ENCODE measurements around the gene MROH8. TPM values are rescaled to one million over a fixed set of nuclear protein-coding genes. Genes with fewer than 3 reads are reported as not detected.
A peak's percentile ranks its signal among the peaks of the same experiment; 100 is the strongest.

MROH8 gene
- polyA plus RNA-seq, 1 of the 3 experiments (the other 2 are of a cell fraction) = 3.5 TPM

DNA sequence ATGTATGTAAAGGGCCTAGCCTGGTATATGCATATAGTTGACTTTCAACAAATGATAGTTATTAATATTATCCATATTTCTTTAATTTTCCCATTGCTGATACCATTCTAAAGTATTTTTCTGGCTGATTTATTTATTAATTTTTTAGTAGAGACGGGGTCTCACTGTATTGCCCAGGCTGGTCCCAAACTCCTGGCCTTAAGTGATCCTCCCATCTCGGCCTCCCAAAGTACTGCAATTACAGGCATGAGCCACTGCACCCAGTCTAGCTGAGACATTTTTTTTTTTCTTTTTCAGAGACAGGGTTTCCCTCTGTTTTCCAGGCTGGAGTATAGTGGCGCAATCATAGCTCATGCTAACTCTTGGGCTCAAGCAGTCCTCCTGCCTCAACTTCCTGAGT is 29.8 kb upstream of the MROH8 start:
- no peak overlapping the region for H3K9ac ChIP-seq
- H3K4me3 ChIP-seq (ENCODE audit: low read depth in 2 of 2, low read length in 1 of 2) = no peak overlapping the region
- no peaks in the 10 kb centered on the region for H3K9me2 ChIP-seq
- H3K4me2 ChIP-seq = no peak overlapping the region
- peaks cover 60 to 85% of the 10 kb centered on the region in 2 experiments for H3K36me3 ChIP-seq (replicated peaks in 1 of 2; ENCODE audit: control insufficient read depth in 1 of 2, insufficient read depth in 2 of 2, low read length in 1 of 2)
- no peak overlapping the region for H3K27ac ChIP-seq (ENCODE audit: low read depth in 2 of 2, low read length in 1 of 2)
- H3K9me3 ChIP-seq = no peaks in the 10 kb centered on the region
- TF ChIP-seq TCF12 (IDR thresholded peaks at IDR 0.05) (no peak), JUND (IDR thresholded peaks at IDR 0.05) (no peak), RXRA (IDR thresholded peaks at IDR 0.05; ENCODE audit: borderline replicate concordance, low read depth) (no peak), TEAD4 (IDR thresholded peaks at IDR 0.05; ENCODE audit: borderline replicate concordance, insufficient read depth) (no peak), GATA2 (CRISPR knock-in tag; IDR thresholded peaks at IDR 0.05) (no peak), MXI1 (IDR thresholded peaks at IDR 0.05; ENCODE audit: low read depth, low read length) (no peak), EZH2phosphoT487 (IDR thresholded peaks at IDR 0.05; ENCODE audit: borderline replicate concordance, low read depth) (no peak), RFX5 (IDR thresholded peaks at IDR 0.05; ENCODE audit: low read length) (no peak)
- WGBS (ENCODE audit: low lambda C conversion rate) = 95% methylated on average over 3 of the region's 3 CpGs
- H2AFZ ChIP-seq (ENCODE audit: low read depth) = no peak overlapping the region
- ChIA-PET CTCF (interaction anchor here (1.1 to 1.2 kb wide), 2 partner anchors 14 to 17 kb away, joined by 3 to 4 read pairs; no protein-coding TSS in a partner anchor), POLR2A (no interaction called here)
- DNase-seq = no peak
- no peaks in the 10 kb centered on the region for H4K20me1 ChIP-seq (ENCODE audit: insufficient read depth)
- H3K4me1 ChIP-seq (ENCODE audit: control insufficient read depth in 1 of 2, insufficient read depth in 2 of 2, low read depth in 1 of 2, low read length in 1 of 2) = peaks cover 0 to 5% of the 10 kb centered on the region in 2 experiments; a peak in 1 of 4 replicates
- H3F3A ChIP-seq (replicated peaks; ENCODE audit: insufficient read depth) = peaks cover 13% of the 10 kb centered on the region
- no peaks in the 10 kb centered on the region for H3K27me3 ChIP-seq (ENCODE audit: insufficient read depth)
- H3K79me2 ChIP-seq (ENCODE audit: insufficient read depth) = peaks cover 8% of the 10 kb centered on the region; the same call in 1 of the 2 replicates

DNA sequence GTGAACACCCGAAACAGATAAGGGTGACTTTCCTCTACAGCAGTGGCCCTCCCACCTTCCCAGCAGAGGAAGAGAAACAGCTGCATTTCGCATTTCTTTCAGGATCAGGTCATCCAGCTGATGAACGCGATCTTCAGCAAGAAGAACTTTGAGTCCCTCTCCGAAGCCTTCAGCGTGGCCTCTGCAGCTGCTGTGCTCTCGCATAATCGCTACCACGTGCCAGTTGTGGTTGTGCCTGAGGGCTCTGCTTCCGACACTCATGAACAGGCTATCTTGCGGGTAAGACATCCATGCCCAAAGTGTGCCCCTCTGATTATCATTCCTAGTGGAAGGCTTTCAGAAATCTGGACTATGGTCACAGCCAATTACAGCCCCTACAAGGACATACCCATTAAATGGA is 27.8 kb upstream of the MROH8 start:
- peak overlapping the region in 1 of 2 experiments; percentile 23; a peak in 1 of 4 replicates for H3K27ac ChIP-seq (ENCODE audit: low read depth in 2 of 2, low read length in 1 of 2)
- H3F3A ChIP-seq (replicated peaks; ENCODE audit: insufficient read depth) = peaks cover 7% of the 10 kb centered on the region
- H3K9me2 ChIP-seq = no peaks in the 10 kb centered on the region
- WGBS (ENCODE audit: low lambda C conversion rate) = 89% methylated on average over 10 of the region's 11 CpGs
- ChIA-PET POLR2A (no interaction called here), CTCF (no interaction called here)
- no peak overlapping the region for H3K9ac ChIP-seq
- no peaks in the 10 kb centered on the region for H3K9me3 ChIP-seq
- 0 out of 2 replicates have a peak, but pooled peaks cover 5% of the 10 kb centered on the region for H4K20me1 ChIP-seq (ENCODE audit: insufficient read depth)
- no peak overlapping the region for H2AFZ ChIP-seq (ENCODE audit: low read depth)
- DNase-seq = no peak
- H3K36me3 ChIP-seq (replicated peaks in 1 of 2; ENCODE audit: control insufficient read depth in 1 of 2, insufficient read depth in 2 of 2, low read length in 1 of 2) = peaks cover 54 to 84% of the 10 kb centered on the region in 2 experiments
- H3K27me3 ChIP-seq (ENCODE audit: insufficient read depth) = no peaks in the 10 kb centered on the region
- H3K4me2 ChIP-seq = no peak overlapping the region
- H3K79me2 ChIP-seq (ENCODE audit: insufficient read depth) = peaks cover 21% of the 10 kb centered on the region
- peaks cover 3 to 16% of the 10 kb centered on the region in 2 experiments; a peak in 3 of 4 replicates for H3K4me1 ChIP-seq (ENCODE audit: control insufficient read depth in 1 of 2, insufficient read depth in 2 of 2, low read depth in 1 of 2, low read length in 1 of 2)
- no peak overlapping the region for H3K4me3 ChIP-seq (ENCODE audit: low read depth in 2 of 2, low read length in 1 of 2)
- TF ChIP-seq MEF2A (IDR thresholded peaks at IDR 0.05; ENCODE audit: borderline replicate concordance, low read depth) (no peak), GABPA (IDR thresholded peaks at IDR 0.05; ENCODE audit: low read depth) (no peak), RFX5 (IDR thresholded peaks at IDR 0.05; ENCODE audit: low read length) (no peak), TEAD4 (IDR thresholded peaks at IDR 0.05; ENCODE audit: borderline replicate concordance, insufficient read depth) (no peak), FOXM1 (IDR thresholded peaks at IDR 0.05; ENCODE audit: low read depth) (no peak), RXRA (IDR thresholded peaks at IDR 0.05; ENCODE audit: borderline replicate concordance, low read depth) (no peak), EP300 (IDR thresholded peaks at IDR 0.05; ENCODE audit: borderline replicate concordance in 1 of 2, low read depth in 1 of 2, low read length in 1 of 2) (no peak), CHD2 (IDR thresholded peaks at IDR 0.05; ENCODE audit: low read length, partially characterized antibody) (no peak), TCF12 (IDR thresholded peaks at IDR 0.05) (no peak), MXI1 (IDR thresholded peaks at IDR 0.05; ENCODE audit: low read depth, low read length) (no peak), POLR2AphosphoS5 (IDR thresholded peaks at IDR 0.05; ENCODE audit: low read depth, low read length) (no peak)
- TF ChIP-seq, protein P1, sequence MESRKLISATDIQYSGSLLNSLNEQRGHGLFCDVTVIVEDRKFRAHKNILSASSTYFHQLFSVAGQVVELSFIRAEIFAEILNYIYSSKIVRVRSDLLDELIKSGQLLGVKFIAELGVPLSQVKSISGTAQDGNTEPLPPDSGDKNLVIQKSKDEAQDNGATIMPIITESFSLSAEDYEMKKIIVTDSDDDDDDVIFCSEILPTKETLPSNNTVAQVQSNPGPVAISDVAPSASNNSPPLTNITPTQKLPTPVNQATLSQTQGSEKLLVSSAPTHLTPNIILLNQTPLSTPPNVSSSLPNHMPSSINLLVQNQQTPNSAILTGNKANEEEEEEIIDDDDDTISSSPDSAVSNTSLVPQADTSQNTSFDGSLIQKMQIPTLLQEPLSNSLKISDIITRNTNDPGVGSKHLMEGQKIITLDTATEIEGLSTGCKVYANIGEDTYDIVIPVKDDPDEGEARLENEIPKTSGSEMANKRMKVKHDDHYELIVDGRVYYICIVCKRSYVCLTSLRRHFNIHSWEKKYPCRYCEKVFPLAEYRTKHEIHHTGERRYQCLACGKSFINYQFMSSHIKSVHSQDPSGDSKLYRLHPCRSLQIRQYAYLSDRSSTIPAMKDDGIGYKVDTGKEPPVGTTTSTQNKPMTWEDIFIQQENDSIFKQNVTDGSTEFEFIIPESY (IDR thresholded peaks at IDR 0.05; ENCODE audit: borderline replicate concordance, low read depth) = no peak
- TF ChIP-seq, protein P2, sequence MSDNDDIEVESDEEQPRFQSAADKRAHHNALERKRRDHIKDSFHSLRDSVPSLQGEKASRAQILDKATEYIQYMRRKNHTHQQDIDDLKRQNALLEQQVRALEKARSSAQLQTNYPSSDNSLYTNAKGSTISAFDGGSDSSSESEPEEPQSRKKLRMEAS (IDR thresholded peaks at IDR 0.05; ENCODE audit: low read depth) = no peak
- TF ChIP-seq, protein P3, sequence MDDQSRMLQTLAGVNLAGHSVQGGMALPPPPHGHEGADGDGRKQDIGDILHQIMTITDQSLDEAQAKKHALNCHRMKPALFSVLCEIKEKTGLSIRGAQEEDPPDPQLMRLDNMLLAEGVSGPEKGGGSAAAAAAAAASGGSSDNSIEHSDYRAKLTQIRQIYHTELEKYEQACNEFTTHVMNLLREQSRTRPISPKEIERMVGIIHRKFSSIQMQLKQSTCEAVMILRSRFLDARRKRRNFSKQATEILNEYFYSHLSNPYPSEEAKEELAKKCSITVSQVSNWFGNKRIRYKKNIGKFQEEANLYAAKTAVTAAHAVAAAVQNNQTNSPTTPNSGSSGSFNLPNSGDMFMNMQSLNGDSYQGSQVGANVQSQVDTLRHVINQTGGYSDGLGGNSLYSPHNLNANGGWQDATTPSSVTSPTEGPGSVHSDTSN (IDR thresholded peaks at IDR 0.05) = no peak
- TF ChIP-seq, protein P4, sequence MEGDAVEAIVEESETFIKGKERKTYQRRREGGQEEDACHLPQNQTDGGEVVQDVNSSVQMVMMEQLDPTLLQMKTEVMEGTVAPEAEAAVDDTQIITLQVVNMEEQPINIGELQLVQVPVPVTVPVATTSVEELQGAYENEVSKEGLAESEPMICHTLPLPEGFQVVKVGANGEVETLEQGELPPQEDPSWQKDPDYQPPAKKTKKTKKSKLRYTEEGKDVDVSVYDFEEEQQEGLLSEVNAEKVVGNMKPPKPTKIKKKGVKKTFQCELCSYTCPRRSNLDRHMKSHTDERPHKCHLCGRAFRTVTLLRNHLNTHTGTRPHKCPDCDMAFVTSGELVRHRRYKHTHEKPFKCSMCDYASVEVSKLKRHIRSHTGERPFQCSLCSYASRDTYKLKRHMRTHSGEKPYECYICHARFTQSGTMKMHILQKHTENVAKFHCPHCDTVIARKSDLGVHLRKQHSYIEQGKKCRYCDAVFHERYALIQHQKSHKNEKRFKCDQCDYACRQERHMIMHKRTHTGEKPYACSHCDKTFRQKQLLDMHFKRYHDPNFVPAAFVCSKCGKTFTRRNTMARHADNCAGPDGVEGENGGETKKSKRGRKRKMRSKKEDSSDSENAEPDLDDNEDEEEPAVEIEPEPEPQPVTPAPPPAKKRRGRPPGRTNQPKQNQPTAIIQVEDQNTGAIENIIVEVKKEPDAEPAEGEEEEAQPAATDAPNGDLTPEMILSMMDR (IDR thresholded peaks at IDR 0.05) = no peak
- TF ChIP-seq, protein P5, sequence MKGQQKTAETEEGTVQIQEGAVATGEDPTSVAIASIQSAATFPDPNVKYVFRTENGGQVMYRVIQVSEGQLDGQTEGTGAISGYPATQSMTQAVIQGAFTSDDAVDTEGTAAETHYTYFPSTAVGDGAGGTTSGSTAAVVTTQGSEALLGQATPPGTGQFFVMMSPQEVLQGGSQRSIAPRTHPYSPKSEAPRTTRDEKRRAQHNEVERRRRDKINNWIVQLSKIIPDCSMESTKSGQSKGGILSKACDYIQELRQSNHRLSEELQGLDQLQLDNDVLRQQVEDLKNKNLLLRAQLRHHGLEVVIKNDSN (IDR thresholded peaks at IDR 0.05; ENCODE audit: borderline replicate concordance, low read depth) = no peak
- TF ChIP-seq, protein P6, sequence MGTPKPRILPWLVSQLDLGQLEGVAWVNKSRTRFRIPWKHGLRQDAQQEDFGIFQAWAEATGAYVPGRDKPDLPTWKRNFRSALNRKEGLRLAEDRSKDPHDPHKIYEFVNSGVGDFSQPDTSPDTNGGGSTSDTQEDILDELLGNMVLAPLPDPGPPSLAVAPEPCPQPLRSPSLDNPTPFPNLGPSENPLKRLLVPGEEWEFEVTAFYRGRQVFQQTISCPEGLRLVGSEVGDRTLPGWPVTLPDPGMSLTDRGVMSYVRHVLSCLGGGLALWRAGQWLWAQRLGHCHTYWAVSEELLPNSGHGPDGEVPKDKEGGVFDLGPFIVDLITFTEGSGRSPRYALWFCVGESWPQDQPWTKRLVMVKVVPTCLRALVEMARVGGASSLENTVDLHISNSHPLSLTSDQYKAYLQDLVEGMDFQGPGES (IDR thresholded peaks at IDR 0.05; ENCODE audit: low read depth, low read length) = no peak
